OCI-LY7 (cell line): Measurements from ENCODE around the gene SYTL2.

Experiments used
- EZH2phosphoT487 ChIP-seq: fragments of 200-600 bp; sonication (generic); IDR thresholded peaks from 2 replicates; pipeline ENCODE4 v1.6.1; 2018; ENCODE audit warnings: low read depth, borderline replicate concordance, mild to moderate bottlenecking, mixed run types, antibody characterized with exemption, low read length, moderate library complexity, mixed read lengths
- TF ChIP-seq, protein P1 (sequence below): fragments of 200-600 bp; sonication (generic); conservative IDR thresholded peaks from 2 replicates; pipeline ENCODE4 v1.5.1; 2014; ENCODE audit warnings: mild to moderate bottlenecking, antibody characterized with exemption, low read length, moderate library complexity, mixed read lengths

DNA sequence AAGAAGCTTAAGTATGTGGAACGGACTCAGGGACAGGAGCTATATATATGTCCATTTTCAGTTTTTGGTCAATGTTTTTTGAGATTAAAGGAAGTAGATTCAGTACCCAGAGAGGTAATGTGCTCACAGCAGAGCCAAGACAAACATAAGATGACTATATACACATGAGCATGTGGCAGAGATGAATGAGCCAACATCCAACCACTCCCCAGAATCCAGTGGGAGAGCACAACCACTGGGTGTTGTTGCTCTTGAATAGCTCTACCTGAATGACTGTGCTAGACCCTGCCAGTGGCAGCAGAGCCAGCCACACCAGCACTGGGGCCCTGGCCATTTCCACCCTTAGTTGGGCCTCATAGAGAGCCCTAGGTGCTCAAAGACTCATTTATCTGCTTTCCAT lies 10.7 kb upstream of the SYTL2 start:
- TF ChIP-seq, protein P1, sequence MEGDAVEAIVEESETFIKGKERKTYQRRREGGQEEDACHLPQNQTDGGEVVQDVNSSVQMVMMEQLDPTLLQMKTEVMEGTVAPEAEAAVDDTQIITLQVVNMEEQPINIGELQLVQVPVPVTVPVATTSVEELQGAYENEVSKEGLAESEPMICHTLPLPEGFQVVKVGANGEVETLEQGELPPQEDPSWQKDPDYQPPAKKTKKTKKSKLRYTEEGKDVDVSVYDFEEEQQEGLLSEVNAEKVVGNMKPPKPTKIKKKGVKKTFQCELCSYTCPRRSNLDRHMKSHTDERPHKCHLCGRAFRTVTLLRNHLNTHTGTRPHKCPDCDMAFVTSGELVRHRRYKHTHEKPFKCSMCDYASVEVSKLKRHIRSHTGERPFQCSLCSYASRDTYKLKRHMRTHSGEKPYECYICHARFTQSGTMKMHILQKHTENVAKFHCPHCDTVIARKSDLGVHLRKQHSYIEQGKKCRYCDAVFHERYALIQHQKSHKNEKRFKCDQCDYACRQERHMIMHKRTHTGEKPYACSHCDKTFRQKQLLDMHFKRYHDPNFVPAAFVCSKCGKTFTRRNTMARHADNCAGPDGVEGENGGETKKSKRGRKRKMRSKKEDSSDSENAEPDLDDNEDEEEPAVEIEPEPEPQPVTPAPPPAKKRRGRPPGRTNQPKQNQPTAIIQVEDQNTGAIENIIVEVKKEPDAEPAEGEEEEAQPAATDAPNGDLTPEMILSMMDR, result no peak
- no peak for TF ChIP-seq EZH2phosphoT487
